ENCODE data around the gene C11orf97. TPM values are rescaled to one million over a fixed set of nuclear protein-coding genes. Genes with fewer than 3 reads are reported as not detected.
A peak's percentile ranks its signal among the peaks of the same experiment; 100 is the strongest.

C11orf97 gene
- total and polyA plus RNA-seq, 9 of the 15 experiments (the other 6 are each of a cell fraction or from before 2014, with no cell fraction given) = not detected

DNA sequence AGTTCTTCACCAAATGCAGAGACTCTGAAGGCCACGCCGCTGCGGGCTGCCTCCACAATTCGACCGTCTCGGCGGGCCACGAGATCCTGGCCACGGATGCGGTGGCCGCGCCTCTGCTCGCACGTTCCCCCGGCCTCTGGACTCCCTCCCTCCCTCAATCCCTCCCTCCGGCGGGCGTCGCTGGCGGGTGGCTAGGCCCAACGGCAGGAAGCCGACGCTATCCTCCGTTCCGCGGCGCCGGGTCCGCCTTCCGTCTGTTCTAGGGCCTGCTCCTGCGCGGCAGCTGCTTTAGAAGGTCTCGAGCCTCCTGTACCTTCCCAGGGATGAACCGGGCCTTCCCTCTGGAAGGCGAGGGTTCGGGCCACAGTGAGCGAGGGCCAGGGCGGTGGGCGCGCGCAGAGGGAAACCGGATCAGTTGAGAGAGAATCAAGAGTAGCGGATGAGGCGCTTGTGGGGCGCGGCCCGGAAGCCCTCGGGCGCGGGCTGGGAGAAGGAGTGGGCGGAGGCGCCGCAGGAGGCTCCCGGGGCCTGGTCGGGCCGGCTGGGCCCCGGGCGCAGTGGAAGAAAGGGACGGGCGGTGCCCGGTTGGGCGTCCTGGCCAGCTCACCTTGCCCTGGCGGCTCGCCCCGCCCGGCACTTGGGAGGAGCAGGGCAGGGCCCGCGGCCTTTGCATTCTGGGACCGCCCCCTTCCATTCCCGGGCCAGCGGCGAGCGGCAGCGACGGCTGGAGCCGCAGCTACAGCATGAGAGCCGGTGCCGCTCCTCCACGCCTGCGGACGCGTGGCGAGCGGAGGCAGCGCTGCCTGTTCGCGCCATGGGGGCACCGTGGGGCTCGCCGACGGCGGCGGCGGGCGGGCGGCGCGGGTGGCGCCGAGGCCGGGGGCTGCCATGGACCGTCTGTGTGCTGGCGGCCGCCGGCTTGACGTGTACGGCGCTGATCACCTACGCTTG, 31.7 kb downstream of the C11orf97 start, which contains the start of gene FUT4 (continued):
- peak in 2 of 3 experiments; percentile 69 to 94; a peak in 4 of 6 replicates for TF ChIP-seq ZBTB11 (CRISPR knock-in tag; IDR thresholded peaks at IDR 0.05)
- no peak for TF ChIP-seq PHB (CRISPR knock-in tag; IDR thresholded peaks at IDR 0.05)
- peak; percentile 59 for TF ChIP-seq BRD9 (IDR thresholded peaks at IDR 0.05; ENCODE audit: low read depth, partially characterized antibody)
- TF ChIP-seq PKNOX1 (IDR thresholded peaks at IDR 0.05) = peak; percentile 13; the same call in 1 of the 2 replicates
- peak; percentile 94 for TF ChIP-seq ZNF511 (CRISPR knock-in tag; IDR thresholded peaks at IDR 0.05)
- TF ChIP-seq, protein P1, sequence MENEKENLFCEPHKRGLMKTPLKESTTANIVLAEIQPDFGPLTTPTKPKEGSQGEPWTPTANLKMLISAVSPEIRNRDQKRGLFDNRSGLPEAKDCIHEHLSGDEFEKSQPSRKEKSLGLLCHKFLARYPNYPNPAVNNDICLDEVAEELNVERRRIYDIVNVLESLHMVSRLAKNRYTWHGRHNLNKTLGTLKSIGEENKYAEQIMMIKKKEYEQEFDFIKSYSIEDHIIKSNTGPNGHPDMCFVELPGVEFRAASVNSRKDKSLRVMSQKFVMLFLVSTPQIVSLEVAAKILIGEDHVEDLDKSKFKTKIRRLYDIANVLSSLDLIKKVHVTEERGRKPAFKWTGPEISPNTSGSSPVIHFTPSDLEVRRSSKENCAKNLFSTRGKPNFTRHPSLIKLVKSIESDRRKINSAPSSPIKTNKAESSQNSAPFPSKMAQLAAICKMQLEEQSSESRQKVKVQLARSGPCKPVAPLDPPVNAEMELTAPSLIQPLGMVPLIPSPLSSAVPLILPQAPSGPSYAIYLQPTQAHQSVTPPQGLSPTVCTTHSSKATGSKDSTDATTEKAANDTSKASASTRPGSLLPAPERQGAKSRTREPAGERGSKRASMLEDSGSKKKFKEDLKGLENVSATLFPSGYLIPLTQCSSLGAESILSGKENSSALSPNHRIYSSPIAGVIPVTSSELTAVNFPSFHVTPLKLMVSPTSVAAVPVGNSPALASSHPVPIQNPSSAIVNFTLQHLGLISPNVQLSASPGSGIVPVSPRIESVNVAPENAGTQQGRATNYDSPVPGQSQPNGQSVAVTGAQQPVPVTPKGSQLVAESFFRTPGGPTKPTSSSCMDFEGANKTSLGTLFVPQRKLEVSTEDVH (IDR thresholded peaks at IDR 0.05; ENCODE audit: low read depth, partially characterized antibody) = peak; percentile 30
- TF ChIP-seq, protein P2, sequence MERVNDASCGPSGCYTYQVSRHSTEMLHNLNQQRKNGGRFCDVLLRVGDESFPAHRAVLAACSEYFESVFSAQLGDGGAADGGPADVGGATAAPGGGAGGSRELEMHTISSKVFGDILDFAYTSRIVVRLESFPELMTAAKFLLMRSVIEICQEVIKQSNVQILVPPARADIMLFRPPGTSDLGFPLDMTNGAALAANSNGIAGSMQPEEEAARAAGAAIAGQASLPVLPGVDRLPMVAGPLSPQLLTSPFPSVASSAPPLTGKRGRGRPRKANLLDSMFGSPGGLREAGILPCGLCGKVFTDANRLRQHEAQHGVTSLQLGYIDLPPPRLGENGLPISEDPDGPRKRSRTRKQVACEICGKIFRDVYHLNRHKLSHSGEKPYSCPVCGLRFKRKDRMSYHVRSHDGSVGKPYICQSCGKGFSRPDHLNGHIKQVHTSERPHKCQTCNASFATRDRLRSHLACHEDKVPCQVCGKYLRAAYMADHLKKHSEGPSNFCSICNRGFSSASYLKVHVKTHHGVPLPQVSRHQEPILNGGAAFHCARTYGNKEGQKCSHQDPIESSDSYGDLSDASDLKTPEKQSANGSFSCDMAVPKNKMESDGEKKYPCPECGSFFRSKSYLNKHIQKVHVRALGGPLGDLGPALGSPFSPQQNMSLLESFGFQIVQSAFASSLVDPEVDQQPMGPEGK (CRISPR knock-in tag; IDR thresholded peaks at IDR 0.05; ENCODE audit: borderline replicate concordance) = no peak
- TF ChIP-seq MXI1 (IDR thresholded peaks at IDR 0.05; ENCODE audit: low read depth, low read length) = no peak
- peak; percentile 91 to 94 for TF ChIP-seq UBTF (IDR thresholded peaks at IDR 0.05; ENCODE audit: borderline replicate concordance in 1 of 2, low read depth in 2 of 2, low read length in 2 of 2)
- no peak for TF ChIP-seq CHD4 (IDR thresholded peaks at IDR 0.05; ENCODE audit: insufficient read depth, insufficient replicate concordance, low read depth, low read length, poor library complexity, severe bottlenecking)
